HG03565 (cell line): ENCODE results near the gene ELMO3.
A peak's percentile ranks its signal among the peaks of the same experiment; 100 is the strongest.

ENCODE experiments used
- ATAC-seq: cut with Tn5 transposase; IDR thresholded peaks from one replicate; pipeline ENCODE4 v1.9.1; 2021; ENCODE audit warnings: mild to moderate bottlenecking, moderate library complexity; ENCODE audit not compliant: unreplicated experiment

Gene ELMO3

GRCh38 chr16:67179421-67180080 is 19.4 kb upstream of the ELMO3 start:
- ATAC-seq, result no peak

DNA sequence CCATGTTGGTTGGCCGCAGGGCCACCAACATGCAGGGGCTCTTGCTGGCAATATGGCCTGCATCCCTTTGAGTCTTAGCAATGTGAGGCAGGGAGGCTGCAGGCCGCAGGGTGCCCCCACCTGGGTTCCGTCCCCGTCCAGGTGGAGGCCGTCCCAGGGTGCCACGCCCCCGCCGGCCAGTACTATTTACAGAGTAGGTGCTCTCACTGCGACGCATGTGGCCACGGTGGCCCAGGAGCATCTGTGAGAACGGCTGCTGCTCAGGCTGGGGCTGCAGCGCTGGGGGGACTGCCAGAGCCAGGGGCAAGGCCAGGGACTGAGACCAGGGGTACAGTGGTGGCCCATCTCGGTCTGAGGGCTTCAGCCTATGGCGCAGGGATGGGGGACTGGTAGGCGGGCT is 18.8 kb upstream of the ELMO3 start:
- ATAC-seq, result no peak

- no peak for ATAC-seq
These were observed 17.6 kb upstream of the ELMO3 start for GRCh38 chr16:67181346-67181745.

DNA sequence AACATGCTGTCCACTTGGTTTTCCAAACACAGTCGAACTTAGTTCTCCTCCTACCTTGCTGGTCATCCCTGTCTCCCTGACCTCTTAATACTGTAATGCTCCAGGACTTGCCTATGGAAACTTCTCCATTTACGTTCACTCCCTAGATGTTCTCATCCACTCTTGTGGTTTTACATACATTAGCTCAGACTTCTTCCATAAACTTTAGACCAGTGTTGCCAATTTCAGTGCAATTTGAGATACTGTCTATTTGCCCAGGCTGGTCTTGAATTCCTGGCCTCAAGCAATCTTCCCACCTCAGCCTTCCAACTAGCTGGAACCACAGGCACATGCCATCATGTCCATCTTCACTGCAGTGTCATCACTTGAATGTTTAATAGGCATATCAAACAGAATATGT is 16.6 kb upstream of the ELMO3 start:
- ATAC-seq, result no peak

GRCh38 chr16:67183284-67183626 is 15.7 kb upstream of the ELMO3 start:
- ATAC-seq, result no peak

DNA sequence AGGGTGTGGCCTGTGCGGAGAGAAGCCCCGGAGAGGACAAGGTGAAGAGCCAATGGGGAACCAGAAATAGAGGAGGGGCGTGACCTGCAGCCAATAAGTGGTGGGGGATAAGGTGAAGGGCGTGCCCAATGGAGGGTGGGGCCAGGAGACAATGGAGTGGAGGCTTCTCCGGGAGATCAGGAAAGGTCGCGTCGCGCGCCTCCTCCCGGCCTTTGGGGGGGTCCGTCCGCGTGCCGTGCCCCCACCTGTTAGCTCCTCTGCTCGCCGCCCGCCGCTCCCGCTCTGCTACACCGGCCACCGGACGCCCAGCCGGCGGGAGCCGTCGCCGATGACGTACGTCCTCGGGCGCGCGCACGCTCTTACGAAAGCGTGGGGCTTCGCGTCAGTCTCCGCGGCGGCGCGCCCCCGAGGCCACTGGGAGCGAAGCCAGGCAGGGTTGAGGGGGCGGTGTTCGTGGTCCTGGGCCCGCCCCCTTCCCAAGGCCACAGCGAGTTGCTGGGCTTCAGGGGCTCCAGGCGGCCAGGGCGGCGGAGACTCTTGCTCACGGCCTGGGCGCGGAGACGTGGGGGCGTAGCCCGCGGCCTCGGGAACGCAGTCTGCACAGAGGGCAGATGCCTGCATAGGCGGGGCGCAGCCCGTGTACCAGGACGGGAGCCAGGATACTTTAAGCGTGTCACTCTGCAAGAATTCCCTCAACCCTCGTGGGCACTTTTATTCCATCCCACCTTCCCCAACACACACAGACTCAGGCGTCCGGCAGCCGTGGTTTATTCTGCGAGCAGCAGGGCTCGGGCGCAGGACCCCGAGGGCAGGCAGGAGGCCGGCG is 15.1 kb upstream of the ELMO3 start, which contains the start of gene MATCAP1:
Gene MATCAP1 (minus strand): TSS at position 337 of the 826 bp plus-strand sequence. CDS start 3,353 bp downstream, outside the sequence.
- ATAC-seq, result peak; percentile 76

DNA sequence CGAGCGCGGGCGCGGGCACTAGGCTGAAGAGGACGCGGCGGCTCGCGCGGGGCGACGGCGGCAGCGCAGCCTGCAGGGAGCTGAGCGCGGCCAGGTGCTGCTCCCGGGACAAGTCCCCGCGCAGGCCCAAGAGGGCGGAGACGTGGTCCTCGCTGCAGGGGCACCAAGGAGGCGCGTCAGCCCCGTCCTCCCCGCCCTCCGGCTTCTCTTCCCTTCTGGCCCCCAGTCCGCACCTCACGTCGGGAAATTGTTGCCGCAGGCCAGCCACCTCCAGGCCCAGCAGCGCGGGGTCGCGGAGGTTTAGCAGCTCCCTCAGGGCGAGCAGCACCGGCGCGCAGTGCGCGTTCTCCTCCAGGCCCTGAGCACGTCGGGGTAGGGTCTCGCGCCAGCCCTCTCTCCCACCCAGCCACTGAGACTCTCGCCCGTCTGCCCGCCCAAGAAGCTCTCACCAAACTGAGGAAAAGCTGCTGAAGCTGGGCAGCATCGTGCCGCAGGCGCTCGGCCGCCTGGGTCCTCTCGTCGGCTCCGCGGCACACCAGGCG is 14.4 kb upstream of the ELMO3 start:
- ATAC-seq, result no peak

GRCh38 chr16:67184995-67185650 is 13.8 kb upstream of the ELMO3 start:
- no peak for ATAC-seq

GRCh38 chr16:67185651-67186134 is 13.2 kb upstream of the ELMO3 start:
- ATAC-seq, result no peak

- no peak for ATAC-seq
These were observed 12.4 kb upstream of the ELMO3 start for GRCh38 chr16:67186550-67186950.

DNA sequence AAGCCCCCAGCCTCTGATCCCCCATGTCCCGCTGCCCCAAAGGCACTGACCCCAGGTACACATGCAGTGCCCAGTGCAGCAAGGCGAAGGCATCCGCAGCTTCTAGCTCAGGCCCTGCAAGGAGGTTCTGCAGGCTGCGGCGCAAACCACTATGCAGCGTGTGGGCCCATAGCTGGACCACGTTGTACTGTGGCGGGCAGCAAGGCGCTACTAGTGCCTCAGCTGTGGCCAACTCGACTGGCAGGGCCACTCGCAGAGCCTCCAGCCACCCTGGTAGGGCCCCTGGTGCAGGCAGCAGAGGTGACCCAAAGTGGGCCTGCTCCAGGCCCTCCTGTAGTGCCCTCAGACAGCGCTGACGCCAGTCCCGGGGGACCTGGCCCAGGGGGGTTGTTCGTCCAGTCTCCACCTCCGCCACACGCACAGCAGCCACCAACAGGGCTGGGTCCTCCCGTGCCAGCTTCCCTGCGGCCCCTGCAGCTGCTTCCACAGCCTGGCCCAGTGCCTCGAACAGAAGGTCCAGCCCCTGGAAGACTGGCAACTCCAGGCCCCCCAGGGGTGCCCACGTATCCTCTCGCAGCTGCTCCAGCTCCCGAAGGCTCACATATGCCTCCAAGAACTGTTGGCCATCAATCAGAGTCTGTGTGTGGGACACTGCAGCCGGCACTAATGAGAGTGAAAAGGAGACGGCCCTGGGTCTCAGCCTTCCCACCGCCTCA is 11.6 kb upstream of the ELMO3 start:
- ATAC-seq, result no peak

DNA sequence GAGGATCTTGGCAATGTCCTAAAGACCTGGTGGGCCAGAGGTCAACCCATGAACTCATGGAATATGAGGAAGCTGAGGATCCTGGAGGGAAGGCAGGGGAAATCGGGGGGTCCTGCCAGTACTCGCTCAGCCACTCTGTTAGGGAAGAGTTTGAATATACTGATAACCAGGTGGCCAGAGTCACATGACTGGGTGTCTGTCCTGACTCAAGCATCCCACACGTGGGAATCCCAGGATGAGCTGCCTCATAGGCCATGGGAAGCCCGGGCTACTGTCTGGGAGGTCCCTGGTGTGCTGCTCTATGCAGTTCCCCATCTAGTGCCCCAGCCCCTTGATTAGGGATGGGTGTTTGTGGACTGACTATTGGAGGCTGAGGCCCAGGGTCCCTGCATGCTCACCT is 10.6 kb upstream of the ELMO3 start:
- ATAC-seq, result no peak

GRCh38 chr16:67188798-67189197 is 10.1 kb upstream of the ELMO3 start:
- ATAC-seq, result no peak

DNA sequence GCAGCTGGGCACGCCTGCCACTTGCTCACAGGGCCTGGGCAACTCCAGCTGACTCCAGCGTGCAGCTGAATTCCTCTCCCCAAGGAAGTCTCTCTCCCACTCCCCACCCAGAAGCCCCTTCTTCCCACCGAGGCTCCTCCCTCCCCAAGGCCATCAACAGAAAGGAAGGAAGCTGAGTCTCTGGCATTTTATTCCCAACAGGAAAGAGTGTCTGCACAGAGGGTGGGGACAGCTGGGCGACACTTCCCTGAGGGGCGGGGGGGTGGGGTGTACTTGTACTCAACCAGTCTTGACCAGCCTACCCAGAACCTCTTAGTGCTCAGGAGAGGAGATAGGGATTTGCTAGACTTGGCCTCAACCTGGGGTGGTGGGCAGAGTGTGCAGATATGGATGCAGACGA is 8.9 kb upstream of the ELMO3 start, which contains the start of gene EXOC3L1:
Gene EXOC3L1 (minus strand): TSS at position 96 of the 400 bp plus-strand sequence. CDS start 460 bp downstream, outside the sequence.
- no peak for ATAC-seq

GRCh38 chr16:67190448-67191399 is 8.2 kb upstream of the ELMO3 start:
- no peak for ATAC-seq

DNA sequence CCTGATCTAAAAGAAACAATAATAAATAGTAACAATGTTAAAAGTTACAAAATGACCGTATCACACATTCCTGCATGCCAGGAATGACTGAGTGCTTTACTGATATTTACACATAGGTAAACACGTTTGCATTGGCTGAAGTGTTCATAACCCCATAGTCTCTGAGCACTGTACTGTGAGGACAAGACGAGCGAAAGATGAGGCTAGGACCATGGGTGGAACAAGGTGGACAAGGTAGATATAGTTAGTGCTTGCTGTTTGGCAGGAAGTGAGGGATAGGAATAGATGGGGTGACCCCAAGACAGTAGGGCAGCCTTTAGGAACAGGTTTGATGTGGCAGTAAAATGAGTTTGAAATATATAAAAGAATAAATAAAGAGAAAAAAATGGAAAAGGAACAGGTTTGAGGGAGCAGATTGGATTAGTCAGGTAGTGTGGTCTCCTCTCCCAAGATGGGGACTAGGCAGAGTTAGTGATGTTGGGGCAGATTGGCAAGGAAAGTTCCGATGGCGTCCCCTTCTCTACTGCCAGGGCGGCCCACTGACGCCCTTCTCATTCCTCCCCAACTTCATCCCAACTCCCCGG is 7.4 kb upstream of the ELMO3 start:
- no peak for ATAC-seq

DNA sequence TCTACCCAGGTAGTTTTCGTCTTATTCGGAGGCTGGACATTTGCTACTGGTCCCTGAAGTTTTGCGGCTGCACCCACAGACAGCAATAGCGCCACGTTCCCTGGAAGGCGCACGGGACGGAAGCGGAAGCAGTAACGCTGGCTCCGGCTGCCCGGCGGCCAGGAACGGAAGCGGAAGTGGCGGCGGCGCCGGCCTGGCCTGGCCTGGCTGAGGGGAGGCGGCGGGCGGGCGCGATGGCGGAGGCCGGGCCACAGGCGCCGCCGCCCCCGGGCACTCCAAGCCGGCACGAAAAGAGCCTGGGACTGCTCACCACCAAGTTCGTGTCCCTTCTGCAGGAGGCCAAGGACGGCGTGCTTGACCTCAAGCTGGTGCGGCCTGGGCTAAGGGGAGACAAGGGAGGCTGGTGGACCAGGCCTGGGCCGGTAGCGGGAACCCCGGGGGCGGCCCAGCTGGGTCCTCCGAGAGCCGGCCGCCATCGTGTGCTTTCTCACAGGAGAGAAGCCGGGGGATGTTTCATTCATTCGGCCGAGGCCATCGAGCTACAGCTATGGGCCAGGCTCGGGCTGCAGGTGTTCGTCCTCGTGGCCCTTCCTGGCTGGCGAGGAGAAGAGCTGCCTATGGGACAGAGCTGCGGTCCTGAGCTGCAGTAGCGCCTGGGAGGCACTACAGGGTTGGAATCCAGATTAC is 6.8 kb upstream of the ELMO3 start, which contains the start of gene E2F4:
Gene E2F4 (plus strand): TSS at position 161 of the 687 bp plus-strand sequence. CDS start 73 bp downstream, at position 234.
- ATAC-seq, result peak; percentile 76

- ATAC-seq, result no peak
These were observed 6.1 kb upstream of the ELMO3 start for GRCh38 chr16:67192781-67193361.
